Measurements from ENCODE around the gene FOXA2. TPM values are rescaled to one million over a fixed set of nuclear protein-coding genes. Genes with fewer than 3 reads are reported as not detected.
A peak's percentile ranks its signal among the peaks of the same experiment; 100 is the strongest.

FOXA2 gene
- total and polyA plus RNA-seq, 2 of the 13 experiments (the other 11 are each of a cell fraction or from before 2014, with no cell fraction given) = 8.8 to 12.2 TPM

DNA sequence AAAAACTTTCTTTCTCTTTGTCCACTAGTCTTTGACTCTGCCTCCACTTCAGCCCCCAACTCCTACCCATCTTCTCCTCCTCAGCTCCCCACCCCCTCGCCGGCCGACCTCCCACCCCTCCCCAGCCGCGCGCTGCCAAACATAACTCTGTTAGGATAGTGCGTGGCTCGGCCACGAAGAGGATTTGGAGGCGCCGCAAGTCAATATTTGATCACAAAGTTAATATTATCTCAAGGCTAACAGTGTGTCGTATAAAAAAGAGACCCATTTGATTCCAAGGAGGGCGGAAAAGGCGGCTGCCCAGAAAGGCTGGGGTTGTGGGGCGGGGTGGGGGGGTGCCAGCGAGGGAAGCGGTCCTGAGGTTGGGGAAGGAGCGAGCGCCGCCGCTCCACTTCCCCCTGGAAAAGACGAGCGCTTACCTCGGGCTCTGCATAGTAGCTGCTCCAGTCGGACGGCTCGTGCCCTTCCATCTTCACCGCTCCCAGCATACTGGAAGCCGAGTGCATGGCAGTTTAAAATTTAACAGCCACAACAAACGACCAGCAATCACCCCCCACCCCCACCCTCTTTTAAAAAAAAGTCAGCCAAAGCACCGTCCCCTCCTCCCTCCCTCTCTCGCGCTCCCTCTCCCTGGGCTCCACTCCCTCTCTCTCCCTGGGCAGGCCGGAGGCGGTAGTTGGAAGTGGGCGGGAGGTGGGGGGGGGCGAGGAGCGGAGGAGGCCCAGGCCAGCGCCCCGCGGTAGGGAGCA lies 425 bp downstream of the FOXA2 start (continued):
- TF ChIP-seq, protein P1, sequence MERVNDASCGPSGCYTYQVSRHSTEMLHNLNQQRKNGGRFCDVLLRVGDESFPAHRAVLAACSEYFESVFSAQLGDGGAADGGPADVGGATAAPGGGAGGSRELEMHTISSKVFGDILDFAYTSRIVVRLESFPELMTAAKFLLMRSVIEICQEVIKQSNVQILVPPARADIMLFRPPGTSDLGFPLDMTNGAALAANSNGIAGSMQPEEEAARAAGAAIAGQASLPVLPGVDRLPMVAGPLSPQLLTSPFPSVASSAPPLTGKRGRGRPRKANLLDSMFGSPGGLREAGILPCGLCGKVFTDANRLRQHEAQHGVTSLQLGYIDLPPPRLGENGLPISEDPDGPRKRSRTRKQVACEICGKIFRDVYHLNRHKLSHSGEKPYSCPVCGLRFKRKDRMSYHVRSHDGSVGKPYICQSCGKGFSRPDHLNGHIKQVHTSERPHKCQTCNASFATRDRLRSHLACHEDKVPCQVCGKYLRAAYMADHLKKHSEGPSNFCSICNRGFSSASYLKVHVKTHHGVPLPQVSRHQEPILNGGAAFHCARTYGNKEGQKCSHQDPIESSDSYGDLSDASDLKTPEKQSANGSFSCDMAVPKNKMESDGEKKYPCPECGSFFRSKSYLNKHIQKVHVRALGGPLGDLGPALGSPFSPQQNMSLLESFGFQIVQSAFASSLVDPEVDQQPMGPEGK (CRISPR knock-in tag; IDR thresholded peaks at IDR 0.05) = peak; percentile 92
- TF ChIP-seq, protein P2, sequence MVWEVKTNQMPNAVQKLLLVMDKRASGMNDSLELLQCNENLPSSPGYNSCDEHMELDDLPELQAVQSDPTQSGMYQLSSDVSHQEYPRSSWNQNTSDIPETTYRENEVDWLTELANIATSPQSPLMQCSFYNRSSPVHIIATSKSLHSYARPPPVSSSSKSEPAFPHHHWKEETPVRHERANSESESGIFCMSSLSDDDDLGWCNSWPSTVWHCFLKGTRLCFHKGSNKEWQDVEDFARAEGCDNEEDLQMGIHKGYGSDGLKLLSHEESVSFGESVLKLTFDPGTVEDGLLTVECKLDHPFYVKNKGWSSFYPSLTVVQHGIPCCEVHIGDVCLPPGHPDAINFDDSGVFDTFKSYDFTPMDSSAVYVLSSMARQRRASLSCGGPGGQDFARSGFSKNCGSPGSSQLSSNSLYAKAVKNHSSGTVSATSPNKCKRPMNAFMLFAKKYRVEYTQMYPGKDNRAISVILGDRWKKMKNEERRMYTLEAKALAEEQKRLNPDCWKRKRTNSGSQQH (CRISPR knock-in tag; IDR thresholded peaks at IDR 0.05; ENCODE audit: low read depth) = peak; percentile 54
- TF ChIP-seq, protein P3, sequence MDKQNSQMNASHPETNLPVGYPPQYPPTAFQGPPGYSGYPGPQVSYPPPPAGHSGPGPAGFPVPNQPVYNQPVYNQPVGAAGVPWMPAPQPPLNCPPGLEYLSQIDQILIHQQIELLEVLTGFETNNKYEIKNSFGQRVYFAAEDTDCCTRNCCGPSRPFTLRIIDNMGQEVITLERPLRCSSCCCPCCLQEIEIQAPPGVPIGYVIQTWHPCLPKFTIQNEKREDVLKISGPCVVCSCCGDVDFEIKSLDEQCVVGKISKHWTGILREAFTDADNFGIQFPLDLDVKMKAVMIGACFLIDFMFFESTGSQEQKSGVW (CRISPR knock-in tag; IDR thresholded peaks at IDR 0.05; ENCODE audit: borderline replicate concordance) = no peak
- no peak for TF ChIP-seq RNF2 (conservative IDR thresholded peaks at IDR 0.05; ENCODE audit: low read depth)
- TF ChIP-seq ZBTB3 (CRISPR knock-in tag; IDR thresholded peaks at IDR 0.05; ENCODE audit: borderline replicate concordance, low read depth) = peak; percentile 78; the same call in 1 of the 2 replicates
- TF ChIP-seq ZNF234 (CRISPR knock-in tag; conservative IDR thresholded peaks at IDR 0.05) = no peak
- no peak for TF ChIP-seq ZNF263 (CRISPR knock-in tag; IDR thresholded peaks at IDR 0.05)
- TF ChIP-seq, protein P4, sequence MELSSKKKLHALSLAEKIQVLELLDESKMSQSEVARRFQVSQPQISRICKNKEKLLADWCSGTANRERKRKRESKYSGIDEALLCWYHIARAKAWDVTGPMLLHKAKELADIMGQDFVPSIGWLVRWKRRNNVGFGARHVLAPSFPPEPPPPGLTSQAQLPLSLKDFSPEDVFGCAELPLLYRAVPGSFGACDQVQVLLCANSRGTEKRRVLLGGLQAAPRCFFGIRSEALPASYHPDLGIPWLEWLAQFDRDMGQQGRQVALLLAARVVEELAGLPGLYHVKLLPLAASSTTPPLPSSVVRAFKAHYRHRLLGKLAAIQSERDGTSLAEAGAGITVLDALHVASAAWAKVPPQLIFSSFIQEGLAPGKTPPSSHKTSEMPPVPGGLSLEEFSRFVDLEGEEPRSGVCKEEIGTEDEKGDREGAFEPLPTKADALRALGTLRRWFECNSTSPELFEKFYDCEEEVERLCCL (CRISPR knock-in tag; IDR thresholded peaks at IDR 0.05; ENCODE audit: borderline replicate concordance) = no peak
- TF ChIP-seq HNF4A (CRISPR knock-in tag; IDR thresholded peaks at IDR 0.05) = no peak
- TF ChIP-seq SRSF4 (IDR thresholded peaks at IDR 0.05; ENCODE audit: low read depth, low read length, poor library complexity, severe bottlenecking) = no peak
- TF ChIP-seq, protein P5, sequence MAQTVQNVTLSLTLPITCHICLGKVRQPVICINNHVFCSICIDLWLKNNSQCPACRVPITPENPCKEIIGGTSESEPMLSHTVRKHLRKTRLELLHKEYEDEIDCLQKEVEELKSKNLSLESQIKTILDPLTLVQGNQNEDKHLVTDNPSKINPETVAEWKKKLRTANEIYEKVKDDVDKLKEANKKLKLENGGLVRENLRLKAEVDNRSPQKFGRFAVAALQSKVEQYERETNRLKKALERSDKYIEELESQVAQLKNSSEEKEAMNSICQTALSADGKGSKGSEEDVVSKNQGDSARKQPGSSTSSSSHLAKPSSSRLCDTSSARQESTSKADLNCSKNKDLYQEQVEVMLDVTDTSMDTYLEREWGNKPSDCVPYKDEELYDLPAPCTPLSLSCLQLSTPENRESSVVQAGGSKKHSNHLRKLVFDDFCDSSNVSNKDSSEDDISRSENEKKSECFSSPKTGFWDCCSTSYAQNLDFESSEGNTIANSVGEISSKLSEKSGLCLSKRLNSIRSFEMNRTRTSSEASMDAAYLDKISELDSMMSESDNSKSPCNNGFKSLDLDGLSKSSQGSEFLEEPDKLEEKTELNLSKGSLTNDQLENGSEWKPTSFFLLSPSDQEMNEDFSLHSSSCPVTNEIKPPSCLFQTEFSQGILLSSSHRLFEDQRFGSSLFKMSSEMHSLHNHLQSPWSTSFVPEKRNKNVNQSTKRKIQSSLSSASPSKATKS (CRISPR knock-in tag; IDR thresholded peaks at IDR 0.05) = no peak
- no peak for TF ChIP-seq HOXA5 (CRISPR knock-in tag; IDR thresholded peaks at IDR 0.05)
- TF ChIP-seq MATR3 (CRISPR knock-in tag; IDR thresholded peaks at IDR 0.05) = no peak
- no peak for TF ChIP-seq SALL2 (CRISPR knock-in tag; IDR thresholded peaks at IDR 0.05)
- no peak for TF ChIP-seq NR2F1 (CRISPR knock-in tag; IDR thresholded peaks at IDR 0.05)
- peak; percentile 80; the same call in 1 of the 2 replicates for TF ChIP-seq ZNF788 (CRISPR knock-in tag; IDR thresholded peaks at IDR 0.05; ENCODE audit: borderline replicate concordance)
- TF ChIP-seq SP1 (IDR thresholded peaks at IDR 0.05) = no peak
- peak; percentile 54; the same call in 1 of the 2 replicates for TF ChIP-seq SP1 (CRISPR knock-in tag; IDR thresholded peaks at IDR 0.05)
- TF ChIP-seq FIP1L1 (IDR thresholded peaks at IDR 0.05; ENCODE audit: borderline replicate concordance, insufficient read depth, low read depth, low read length) = 0 out of 2 replicates have a peak, but pooled peaks have one; percentile 46
- 0 out of 2 replicates have a peak, but pooled peaks have one; percentile 27 for TF ChIP-seq KDM3A (CRISPR knock-in tag; IDR thresholded peaks at IDR 0.05; ENCODE audit: low read depth)
- TF ChIP-seq CENPT (CRISPR knock-in tag; IDR thresholded peaks at IDR 0.05; ENCODE audit: low read depth) = no peak
- TF ChIP-seq POLR2AphosphoS5 (IDR thresholded peaks at IDR 0.05; ENCODE audit: low read depth, low read length) = peak; percentile 96
